CD14-positive monocyte (primary cell): ENCODE data around the gene CCDC178. TPM values are rescaled to one million over a fixed set of nuclear protein-coding genes. Genes with fewer than 3 reads are reported as not detected.

Experiments
- DNase-seq, 3 donors: peaks; one replicate each; pipeline ENCODE4 v3.0.0-alpha.2; 2011 to 2022
- H2AFZ ChIP-seq: 2 replicates; pipeline ENCODE4 v1.6.0; 2012; ENCODE audit warnings: mild to moderate bottlenecking, low read depth, low read length, inconsistent platforms; ENCODE audit not compliant: insufficient read depth, poor library complexity, severe bottlenecking
- H3K27ac ChIP-seq, 2 donors: 1 replicate in 1 of 2; 2 replicates in 1 of 2; pipeline ENCODE4 v1.5.1; 2012 to 2013; ENCODE audit warnings: low read length in 2 of 2, control low read depth in 1 of 2, inconsistent platforms in 1 of 2, low read depth in 1 of 2, mild to moderate bottlenecking in 1 of 2
- H3K27me3 ChIP-seq, 2 donors: one replicate each; pipeline versions ENCODE4 v1.6.0 to v1.6.1; 2011 to 2013; ENCODE audit warnings: low read length in 2 of 2; ENCODE audit not compliant: control insufficient read depth in 2 of 2, insufficient read depth in 2 of 2
- H3K36me3 ChIP-seq, 2 donors: replicated peaks in 1 of 2; 1 replicate in 1 of 2; 2 replicates in 1 of 2; pipeline versions ENCODE4 v1.5.1 to v1.6.1; 2012 to 2013; ENCODE audit warnings: low read length in 2 of 2, control low read depth in 1 of 2, inconsistent platforms in 1 of 2, mild to moderate bottlenecking in 1 of 2; ENCODE audit not compliant: insufficient read depth in 2 of 2, control insufficient read depth in 1 of 2
- H3K4me1 ChIP-seq, 2 donors: 1 replicate in 1 of 2; 2 replicates in 1 of 2; pipeline versions ENCODE4 v1.5.1 to v1.6.1; 2012 to 2013; ENCODE audit warnings: low read length in 2 of 2, control low read depth in 1 of 2, inconsistent platforms in 1 of 2, mild to moderate bottlenecking in 1 of 2, moderate library complexity in 1 of 2; ENCODE audit not compliant: insufficient read depth in 2 of 2, control insufficient read depth in 1 of 2
- H3K4me2 ChIP-seq: replicated peaks from 2 replicates; pipeline ENCODE3; 2012; ENCODE audit warnings: low read length, moderate library complexity, mild to moderate bottlenecking; ENCODE audit not compliant: poor library complexity, severe bottlenecking; ENCODE audit errors: extremely low read depth
- H3K4me3 ChIP-seq, 3 experiments: fragments of 200-600 bp in 1 of 3; sonication (generic) in 1 of 3; replicated peaks in 1 of 3; 1 replicate in 2 of 3; 2 replicates in 1 of 3; pipeline ENCODE4 v1.5.1; 2011 to 2013; ENCODE audit warnings: low read length in 3 of 3, mild to moderate bottlenecking in 3 of 3, control low read depth in 2 of 3, low read depth in 2 of 3, inconsistent platforms in 1 of 3, moderate library complexity in 1 of 3
- H3K79me2 ChIP-seq: 2 replicates; pipeline ENCODE4 v1.6.0; 2012; ENCODE audit warnings: mild to moderate bottlenecking, control low read depth, inconsistent platforms, low read length, moderate library complexity; ENCODE audit not compliant: insufficient read depth
- H3K9ac ChIP-seq: 2 replicates; pipeline ENCODE4 v1.6.0; 2017; ENCODE audit warnings: low read length, mild to moderate bottlenecking; ENCODE audit not compliant: insufficient read depth, poor library complexity, severe bottlenecking
- H3K9me3 ChIP-seq, 2 donors: replicated peaks in 1 of 2; 1 replicate in 1 of 2; 2 replicates in 1 of 2; pipeline versions ENCODE4 v1.5.1 to v1.6.1; 2012 to 2013; ENCODE audit warnings: low read length in 2 of 2, control low read depth in 1 of 2; ENCODE audit not compliant: control insufficient read depth in 1 of 2, insufficient read depth in 1 of 2
- H4K20me1 ChIP-seq: 2 replicates; pipeline ENCODE4 v1.6.0; 2012; ENCODE audit warnings: mild to moderate bottlenecking, low read length, control low read depth, moderate library complexity; ENCODE audit not compliant: insufficient read depth
- H3K27ac Mint-ChIP-seq, 7 donors: one replicate each; pipeline ENCODE4 v1.8.0; 2020; ENCODE audit warnings: mild to moderate bottlenecking in 7 of 7, mixed read lengths in 7 of 7, moderate library complexity in 6 of 7, inconsistent platforms in 2 of 7
- H3K27me3 Mint-ChIP-seq, 3 donors: one replicate each; pipeline ENCODE4 v1.8.0; 2021 to 2022; ENCODE audit warnings: low read depth in 3 of 3, mild to moderate bottlenecking in 3 of 3, mixed read lengths in 3 of 3, moderate library complexity in 3 of 3, inconsistent platforms in 1 of 3
- H3K36me3 Mint-ChIP-seq, 2 donors: one replicate each; pipeline ENCODE4 v1.8.0; 2020; ENCODE audit warnings: mixed read lengths in 2 of 2, inconsistent platforms in 1 of 2, mild to moderate bottlenecking in 1 of 2
- H3K4me1 Mint-ChIP-seq: one replicate; pipeline ENCODE4 v1.8.0; 2020; ENCODE audit warnings: mild to moderate bottlenecking, mixed read lengths
- H3K4me3 Mint-ChIP-seq, 2 donors: one replicate each; pipeline ENCODE4 v1.8.0; 2020; ENCODE audit warnings: mild to moderate bottlenecking in 2 of 2, mixed read lengths in 2 of 2, moderate library complexity in 1 of 2
- H3K9me3 Mint-ChIP-seq, 7 donors: one replicate each; pipeline ENCODE4 v1.8.0; 2020 to 2022; ENCODE audit warnings: mixed read lengths in 7 of 7, mild to moderate bottlenecking in 6 of 7, moderate library complexity in 6 of 7, inconsistent platforms in 2 of 7
- WGBS: methylation state at CpG from one replicate; pipeline ENCODE4 v1.1.5; 2013; ENCODE audit warnings: missing lambda C conversion rate; ENCODE audit not compliant: insufficient coverage; 5-methylcytosine and 5-hydroxymethylcytosine counted together
- intact Hi-C, 2 donors: fragments of 100-400 bp; cut with micrococcal nuclease; formaldehyde crosslinking; loops; one replicate each; pipeline versions ENCODE4 v1.15.0 to v1.15.1; 2023
- polyA plus RNA-seq, 3 donors: library from polyadenylated mRNA; depleted of rRNA in 1 of 3; unstranded in 2 of 3; stranded (reverse) in 1 of 3; fragments of 300-500 nt in 2 of 3; fragments of >200 nt in 1 of 3; fragmentation: Illumina TruSeq in 2 of 3; gene quantifications; 1 replicate in 2 of 3; 2 replicates in 1 of 3; pipeline ENCODE4 v1.2.3, GENCODE V29; 2012 to 2021
- TF ChIP-seq, protein P1 (sequence below): fragments of 200-600 bp; IDR thresholded peaks from one replicate; pipeline ENCODE4 v1.8.0; 2022; ENCODE audit warnings: antibody characterized with exemption, mild to moderate bottlenecking

The CCDC178 gene
- polyA plus RNA-seq, 3 donors = not detected

DNA sequence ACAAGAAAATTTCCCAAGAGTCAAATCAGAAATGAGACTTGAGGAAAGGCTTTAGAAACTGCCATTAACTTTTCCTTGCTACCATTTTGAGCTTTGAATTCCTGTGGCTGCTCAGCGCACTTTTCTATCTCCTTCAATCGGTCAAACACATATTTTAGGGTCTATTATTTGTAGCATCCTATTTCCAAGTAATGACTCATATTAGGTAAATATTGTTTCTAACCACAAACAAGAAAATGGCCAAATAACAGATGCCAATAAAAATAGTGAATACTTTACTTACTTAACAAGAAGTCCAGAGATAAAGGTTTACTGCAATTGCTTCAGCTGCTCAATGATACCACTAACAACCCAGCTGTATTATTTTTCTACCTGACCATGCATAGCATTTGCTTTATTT, 29.7 kb upstream of the CCDC178 start:
- Histone ChIP-seq H3K4me1 (no peaks in the 10 kb centered on the region), H3K36me3 (no peaks in the 10 kb centered on the region), H4K20me1 (no peaks in the 10 kb centered on the region), H3K4me3 (no peak overlapping the region), H3K27ac (no peak overlapping the region), H3K27me3 (no peaks in the 10 kb centered on the region), H3K79me2 (no peaks in the 10 kb centered on the region), H3K4me2 (no peak overlapping the region), H3K9ac (no peak overlapping the region), H3K9me3 (no peaks in the 10 kb centered on the region), H2AFZ (no peak overlapping the region)
- no peaks in the 10 kb centered on the region for H3K4me1 Mint-ChIP-seq
- no peak for DNase-seq
- no peak overlapping the region for H3K4me3 Mint-ChIP-seq
- intact Hi-C loops = no loop called here
- H3K9me3 Mint-ChIP-seq = no peaks in the 10 kb centered on the region
- TF ChIP-seq, protein P1, sequence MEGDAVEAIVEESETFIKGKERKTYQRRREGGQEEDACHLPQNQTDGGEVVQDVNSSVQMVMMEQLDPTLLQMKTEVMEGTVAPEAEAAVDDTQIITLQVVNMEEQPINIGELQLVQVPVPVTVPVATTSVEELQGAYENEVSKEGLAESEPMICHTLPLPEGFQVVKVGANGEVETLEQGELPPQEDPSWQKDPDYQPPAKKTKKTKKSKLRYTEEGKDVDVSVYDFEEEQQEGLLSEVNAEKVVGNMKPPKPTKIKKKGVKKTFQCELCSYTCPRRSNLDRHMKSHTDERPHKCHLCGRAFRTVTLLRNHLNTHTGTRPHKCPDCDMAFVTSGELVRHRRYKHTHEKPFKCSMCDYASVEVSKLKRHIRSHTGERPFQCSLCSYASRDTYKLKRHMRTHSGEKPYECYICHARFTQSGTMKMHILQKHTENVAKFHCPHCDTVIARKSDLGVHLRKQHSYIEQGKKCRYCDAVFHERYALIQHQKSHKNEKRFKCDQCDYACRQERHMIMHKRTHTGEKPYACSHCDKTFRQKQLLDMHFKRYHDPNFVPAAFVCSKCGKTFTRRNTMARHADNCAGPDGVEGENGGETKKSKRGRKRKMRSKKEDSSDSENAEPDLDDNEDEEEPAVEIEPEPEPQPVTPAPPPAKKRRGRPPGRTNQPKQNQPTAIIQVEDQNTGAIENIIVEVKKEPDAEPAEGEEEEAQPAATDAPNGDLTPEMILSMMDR = no peak
- H3K27me3 Mint-ChIP-seq = no peaks in the 10 kb centered on the region
- no peaks in the 10 kb centered on the region for H3K36me3 Mint-ChIP-seq
- no peak overlapping the region for H3K27ac Mint-ChIP-seq
- WGBS = no CpG with 5 or more reads among the region's 2 CpGs

GRCh38 chr18:33469699-33470098, 29.2 kb upstream of the CCDC178 start:
- no peaks in the 10 kb centered on the region for H3K9me3 Mint-ChIP-seq
- no peak overlapping the region for H3K4me3 Mint-ChIP-seq
- Histone ChIP-seq H3K27ac (no peak overlapping the region), H4K20me1 (no peaks in the 10 kb centered on the region), H3K4me3 (no peak overlapping the region), H3K4me2 (no peak overlapping the region), H2AFZ (no peak overlapping the region), H3K4me1 (no peaks in the 10 kb centered on the region), H3K9ac (no peak overlapping the region), H3K36me3 (no peaks in the 10 kb centered on the region), H3K27me3 (no peaks in the 10 kb centered on the region), H3K9me3 (no peaks in the 10 kb centered on the region), H3K79me2 (no peaks in the 10 kb centered on the region)
- no peak overlapping the region for H3K27ac Mint-ChIP-seq
- no peaks in the 10 kb centered on the region for H3K4me1 Mint-ChIP-seq
- no peaks in the 10 kb centered on the region for H3K27me3 Mint-ChIP-seq
- DNase-seq = no peak
- H3K36me3 Mint-ChIP-seq = no peaks in the 10 kb centered on the region
- 100% methylated on average over 1 of the region's 3 CpGs for WGBS
- TF ChIP-seq, protein P1 = no peak
- intact Hi-C loops = no loop called here
